Measurements from ENCODE around the gene IRF9.
A peak's percentile ranks its signal among the peaks of the same experiment; 100 is the strongest.

IRF9 gene

GRCh38 chr14:24132061-24132685 lies 28.9 kb upstream of the IRF9 start:
- DNase-seq: peak; percentile 21

- DNase-seq: no peak
Measured at GRCh38 chr14:24132976-24133375, 28.1 kb upstream of the IRF9 start.

GRCh38 chr14:24133735-24134134 lies 27.3 kb upstream of the IRF9 start:
- no peak for DNase-seq

- DNase-seq: no peak
Measured at GRCh38 chr14:24135584-24135833, 25.6 kb upstream of the IRF9 start.

- DNase-seq: peak; percentile 94
Measured at GRCh38 chr14:24135834-24136683, 25.0 kb upstream of the IRF9 start, which contains the start of gene PSME1. PSME1 (plus strand) TSS chr14:24136194; CDS start chr14:24136263, 69 bp downstream.

- DNase-seq: no peak
Measured at GRCh38 chr14:24136684-24137528, 24.2 kb upstream of the IRF9 start.

GRCh38 chr14:24137529-24138395 lies 23.3 kb upstream of the IRF9 start:
- DNase-seq: no peak

- DNase-seq: no peak
Measured at GRCh38 chr14:24138396-24139271, 22.4 kb upstream of the IRF9 start.

- no peak for DNase-seq
Measured at GRCh38 chr14:24139272-24139934, 21.7 kb upstream of the IRF9 start.

- DNase-seq: peak; percentile 99
Measured at GRCh38 chr14:24141097-24141880, 19.8 kb upstream of the IRF9 start, which contains the start of gene EMC9. EMC9 (minus strand) TSS chr14:24141591; CDS start chr14:24141304, 287 bp downstream.

- no peak for DNase-seq
Measured at GRCh38 chr14:24143511-24143910, 17.6 kb upstream of the IRF9 start.

GRCh38 chr14:24144451-24144850 lies 16.6 kb upstream of the IRF9 start:
- DNase-seq: no peak

- DNase-seq: no peak
Measured at GRCh38 chr14:24145219-24145618, 15.8 kb upstream of the IRF9 start.

GRCh38 chr14:24145690-24146452 lies 15.2 kb upstream of the IRF9 start:
- DNase-seq: no peak

- DNase-seq: peak; percentile 77
Measured at GRCh38 chr14:24146453-24146977, 14.6 kb upstream of the IRF9 start, which contains the start of gene PSME2. PSME2 (minus strand) TSS chr14:24146610; CDS start chr14:24146581, 29 bp downstream.

GRCh38 chr14:24146978-24147760 lies 13.9 kb upstream of the IRF9 start, which contains the start of gene RNF31:
RNF31 (plus strand) TSS chr14:24147498; CDS start chr14:24147699, 201 bp downstream.
- DNase-seq: peak; percentile 97

- DNase-seq: no peak
Measured at GRCh38 chr14:24147761-24148428, 13.2 kb upstream of the IRF9 start.

Measured in stimulated activated CD4-positive, alpha-beta T cell treated with anti-CD3 and anti-CD28 coated beads, Interleukin-12 subunit alpha, Interleukin-12 subunit beta, amount 100 ng/mL, for 4 hours (primary cell).